HG02642 (cell line): ENCODE results near the gene MMP10.
"Not testable (repeated sequence)": the region's sequence is repeated elsewhere in the genome, so short reads cannot be mapped to it uniquely, and the experiment has no call there.

Experiments
- ATAC-seq: cut with Tn5 transposase; IDR thresholded peaks from one replicate; pipeline ENCODE4 v1.9.1; 2021; ENCODE audit warnings: mild to moderate bottlenecking; ENCODE audit not compliant: unreplicated experiment, poor library complexity

Gene MMP10

GRCh38 chr11:102730944-102731343 is 49.5 kb downstream of the MMP10 start:
- ATAC-seq = not testable (repeated sequence)

- no peak for ATAC-seq
These were observed 50.3 kb downstream of the MMP10 start for GRCh38 chr11:102729849-102730815.

- ATAC-seq = no peak
These were observed 52.5 kb downstream of the MMP10 start for GRCh38 chr11:102727890-102728289.

GRCh38 chr11:102724904-102725500 is 55.4 kb downstream of the MMP10 start, which contains the start of gene MMP8:
MMP8 (minus strand) TSS chr11:102724954; CDS start chr11:102724855, 99 bp downstream.
- ATAC-seq = no peak

- ATAC-seq = no peak
These were observed 57.6 kb downstream of the MMP10 start for GRCh38 chr11:102722821-102723220.
